ENCODE measurements around the gene DIRAS1.

DNA sequence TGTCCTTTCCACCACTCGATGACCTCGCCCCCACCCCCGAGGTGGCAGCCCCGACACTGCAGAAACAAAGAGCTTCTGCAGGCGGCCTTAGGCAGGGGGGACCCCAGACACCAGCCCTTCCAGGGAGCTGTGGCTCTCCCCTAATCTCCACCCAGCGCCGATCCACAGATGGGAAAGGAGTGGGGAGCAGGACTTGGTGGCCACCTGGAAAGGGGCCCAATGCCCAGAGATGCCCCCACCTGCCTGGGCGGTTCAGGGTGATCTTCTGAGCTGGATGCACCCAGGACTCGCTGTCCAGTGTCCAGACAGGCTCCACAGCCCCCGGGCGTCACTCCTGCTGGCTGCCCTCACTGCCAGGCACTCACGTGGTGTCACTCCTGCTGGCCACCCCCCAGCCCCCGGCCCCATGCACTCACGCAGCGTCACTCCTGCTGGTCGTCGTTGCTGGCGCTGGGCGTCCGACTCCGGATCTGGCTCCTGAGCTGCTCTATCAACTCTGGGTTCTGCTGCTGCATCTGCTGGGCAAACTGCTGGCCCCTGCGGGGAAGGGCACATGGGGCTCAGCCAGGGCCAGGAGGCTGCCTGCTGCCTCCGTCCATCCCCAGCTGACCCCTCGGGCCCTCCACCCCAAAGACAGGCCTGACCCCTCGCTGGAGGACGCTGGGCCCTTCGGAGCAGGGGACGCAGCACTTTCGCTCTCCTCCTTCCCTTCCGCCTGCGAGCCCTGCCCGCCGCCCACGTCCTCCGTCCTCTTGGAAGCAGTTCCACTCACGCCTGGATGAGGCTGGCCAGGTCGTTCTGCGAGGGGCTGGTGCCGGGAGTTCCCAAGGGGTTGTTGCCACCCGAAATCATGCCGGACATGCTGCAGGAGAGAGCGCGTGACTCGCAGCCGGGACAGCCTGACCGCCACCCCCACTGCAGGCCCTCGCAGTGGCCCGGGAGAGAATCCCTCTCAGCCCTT is 36.0 kb upstream of the DIRAS1 start:
- TF ChIP-seq EP300 (IDR thresholded peaks at IDR 0.05; ENCODE audit: borderline replicate concordance) (no peak), CEBPB (IDR thresholded peaks at IDR 0.05) (no peak)
